PFSK-1 (cell line): Measurements from ENCODE around the gene GSAP.

Experiments used
- FOXP2 ChIP-seq: optimal IDR thresholded peaks from 2 replicates; pipeline ENCODE3; 2011; ENCODE audit warnings: borderline replicate concordance, control low read depth, inconsistent platforms; ENCODE audit not compliant: insufficient read depth; ENCODE audit errors: extremely low read length, extremely low read depth
- POLR2AphosphoS5 ChIP-seq: IDR thresholded peaks from 2 replicates; pipeline ENCODE4 v1.6.1; 2012; ENCODE audit warnings: low read depth, mild to moderate bottlenecking, control low read depth, low read length, moderate library complexity
- SIN3A ChIP-seq: IDR thresholded peaks from 2 replicates; pipeline ENCODE4 v1.6.1; 2012; ENCODE audit warnings: mild to moderate bottlenecking, low read length, moderate library complexity, borderline replicate concordance; ENCODE audit not compliant: insufficient read depth
- TAF1 ChIP-seq: IDR thresholded peaks from 2 replicates; pipeline ENCODE4 v1.6.1; 2012; ENCODE audit warnings: low read length, control low read depth, borderline replicate concordance; ENCODE audit not compliant: insufficient read depth
- TF ChIP-seq, protein P1 (sequence below), 2 experiments: IDR thresholded peaks; 2 replicates each; pipeline versions ENCODE4 v1.6.1 to v1.8.0; 2011 to 2012; ENCODE audit warnings: low read depth in 2 of 2, low read length in 2 of 2, control low read depth in 1 of 2, inconsistent platforms in 1 of 2, mild to moderate bottlenecking in 1 of 2, moderate library complexity in 1 of 2; ENCODE audit not compliant: insufficient read depth in 1 of 2

DNA sequence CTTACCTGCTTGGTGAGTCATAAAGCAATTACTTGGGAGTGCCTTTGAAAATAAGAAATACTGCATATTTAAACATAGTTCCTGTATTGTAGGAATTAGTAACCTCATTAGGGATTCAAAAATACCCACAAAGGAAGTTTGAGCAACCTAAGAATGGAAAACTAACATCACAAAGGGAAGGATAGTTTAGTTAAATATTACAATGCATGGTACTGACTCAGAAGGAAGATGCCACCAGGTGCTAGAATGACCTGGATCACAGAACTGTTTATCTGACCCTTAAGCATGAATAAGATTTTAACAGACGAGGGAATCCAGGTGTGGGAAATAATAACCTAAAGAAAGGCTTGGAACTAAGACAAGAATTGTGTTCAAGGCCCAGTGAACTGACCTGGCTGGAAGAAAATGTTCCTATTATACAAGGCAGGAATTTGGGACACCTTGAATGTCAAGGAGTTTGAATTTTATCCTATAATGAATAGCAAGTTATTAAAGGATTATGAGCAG lies 106.4 kb downstream of the GSAP start:
- TF ChIP-seq SIN3A, result no peak
- no peak for TF ChIP-seq POLR2AphosphoS5
- no peak for TF ChIP-seq FOXP2
- TF ChIP-seq, protein P1, sequence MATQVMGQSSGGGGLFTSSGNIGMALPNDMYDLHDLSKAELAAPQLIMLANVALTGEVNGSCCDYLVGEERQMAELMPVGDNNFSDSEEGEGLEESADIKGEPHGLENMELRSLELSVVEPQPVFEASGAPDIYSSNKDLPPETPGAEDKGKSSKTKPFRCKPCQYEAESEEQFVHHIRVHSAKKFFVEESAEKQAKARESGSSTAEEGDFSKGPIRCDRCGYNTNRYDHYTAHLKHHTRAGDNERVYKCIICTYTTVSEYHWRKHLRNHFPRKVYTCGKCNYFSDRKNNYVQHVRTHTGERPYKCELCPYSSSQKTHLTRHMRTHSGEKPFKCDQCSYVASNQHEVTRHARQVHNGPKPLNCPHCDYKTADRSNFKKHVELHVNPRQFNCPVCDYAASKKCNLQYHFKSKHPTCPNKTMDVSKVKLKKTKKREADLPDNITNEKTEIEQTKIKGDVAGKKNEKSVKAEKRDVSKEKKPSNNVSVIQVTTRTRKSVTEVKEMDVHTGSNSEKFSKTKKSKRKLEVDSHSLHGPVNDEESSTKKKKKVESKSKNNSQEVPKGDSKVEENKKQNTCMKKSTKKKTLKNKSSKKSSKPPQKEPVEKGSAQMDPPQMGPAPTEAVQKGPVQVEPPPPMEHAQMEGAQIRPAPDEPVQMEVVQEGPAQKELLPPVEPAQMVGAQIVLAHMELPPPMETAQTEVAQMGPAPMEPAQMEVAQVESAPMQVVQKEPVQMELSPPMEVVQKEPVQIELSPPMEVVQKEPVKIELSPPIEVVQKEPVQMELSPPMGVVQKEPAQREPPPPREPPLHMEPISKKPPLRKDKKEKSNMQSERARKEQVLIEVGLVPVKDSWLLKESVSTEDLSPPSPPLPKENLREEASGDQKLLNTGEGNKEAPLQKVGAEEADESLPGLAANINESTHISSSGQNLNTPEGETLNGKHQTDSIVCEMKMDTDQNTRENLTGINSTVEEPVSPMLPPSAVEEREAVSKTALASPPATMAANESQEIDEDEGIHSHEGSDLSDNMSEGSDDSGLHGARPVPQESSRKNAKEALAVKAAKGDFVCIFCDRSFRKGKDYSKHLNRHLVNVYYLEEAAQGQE (IDR thresholded peaks at IDR 0.05; ENCODE audit: insufficient read depth in 1 of 2, low read depth in 2 of 2, low read length in 2 of 2), result no peak
- no peak for TF ChIP-seq TAF1
